Mucosa of descending colon (tissue), 3 donors: Measurements from ENCODE around the gene GCNT2. TPM values are rescaled to one million over a fixed set of nuclear protein-coding genes. Genes with fewer than 3 reads are reported as not detected.
"Not testable (repeated sequence)": the region's sequence is repeated elsewhere in the genome, so short reads cannot be mapped to it uniquely, and the experiment has no call there.

Experiments used
- ATAC-seq: fragments of 200-7000 bp; cut with Tn5 transposase; one replicate; pipeline ENCODE4 v1.9.1; 2020; ENCODE audit warnings: mild to moderate bottlenecking, moderate library complexity
- DNase-seq, 3 donors: peaks; one replicate each; pipeline ENCODE4 v3.0.0-alpha.2; 2020
- H3K36me3 ChIP-seq: fragments of 200-600 bp; one replicate; pipeline ENCODE4 v1.8.0; 2021; ENCODE audit warnings: low read depth, mild to moderate bottlenecking
- H3K4me1 ChIP-seq: fragments of 200-600 bp; one replicate; pipeline ENCODE4 v1.8.0; 2021; ENCODE audit warnings: low read depth, mild to moderate bottlenecking
- H3K4me3 ChIP-seq: fragments of 200-600 bp; one replicate; pipeline ENCODE4 v1.8.0; 2021; ENCODE audit warnings: mild to moderate bottlenecking
- H3K9me3 ChIP-seq: fragments of 200-600 bp; one replicate; pipeline ENCODE4 v1.8.0; 2021; ENCODE audit warnings: mild to moderate bottlenecking
- CTCF ChIP-seq: fragments of 200-600 bp; IDR thresholded peaks from one replicate; pipeline ENCODE4 v1.8.0; 2022; ENCODE audit warnings: antibody characterized with exemption, mild to moderate bottlenecking
- intact Hi-C, 2 donors: fragments of 100-400 bp; cut with DNase I in 1 of 2; cut with micrococcal nuclease in 1 of 2; formaldehyde crosslinking; loops; one replicate each; pipeline versions ENCODE4 v1.11.0 to v1.11.1; 2022; cut with DNase I, micrococcal nuclease
- total RNA-seq, 3 donors: library from RNA; stranded (reverse); fragmentation: NEBNext Ultra II Directional in 2 of 3; extraction: Animal tissue kit (Norgen Biotek cat#: 25700) in 2 of 3; gene quantifications; one replicate each; pipeline versions ENCODE4 v1.2.1 to v1.2.4, GENCODE V29; 2021 to 2023
- donor health status: DM: no; HTN: no; CAD: no; lungs with moderate emphysema.
- donor health status: DM: no; HTN: no; CAD: no.
- donor health status: DM: no; HTN: yes; CAD: no.

The GCNT2 gene
- total RNA-seq, 3 donors from 2014 or later = 11.7 to 22.3 (median 19.8) TPM

- ATAC-seq (no peak), DNase-seq (no peak)
- intact Hi-C loops = no loop called here
- Histone ChIP-seq H3K4me1 (no peaks in the 10 kb centered on the region), H3K36me3 (no peaks in the 10 kb centered on the region), H3K4me3 (no peak overlapping the region), H3K9me3 (no peaks in the 10 kb centered on the region)
- TF ChIP-seq CTCF = no peak
Observed at GRCh38 chr6:10612161-10612560, 91.0 kb downstream of the GCNT2 start.

GRCh38 chr6:10613077-10613476 lies 91.9 kb downstream of the GCNT2 start:
- intact Hi-C loops = no loop called here
- no peaks in the 10 kb centered on the region for H3K36me3 ChIP-seq
- ATAC-seq = no peak
- TF ChIP-seq CTCF = no peak
- H3K9me3 ChIP-seq = no peaks in the 10 kb centered on the region
- no peaks in the 10 kb centered on the region for H3K4me1 ChIP-seq
- no peak for DNase-seq
- H3K4me3 ChIP-seq = no peak overlapping the region

GRCh38 chr6:10613723-10614122 lies 92.6 kb downstream of the GCNT2 start:
- TF ChIP-seq CTCF = no peak
- Histone ChIP-seq H3K9me3 (no peaks in the 10 kb centered on the region), H3K36me3 (no peaks in the 10 kb centered on the region), H3K4me3 (no peak overlapping the region), H3K4me1 (no peaks in the 10 kb centered on the region)
- ATAC-seq = peak; percentile 14
- DNase-seq = no peak
- intact Hi-C loops = no loop called here

GRCh38 chr6:10615675-10616074 lies 94.5 kb downstream of the GCNT2 start:
- ATAC-seq (no peak), DNase-seq (no peak)
- TF ChIP-seq CTCF = no peak
- no peak overlapping the region for H3K4me3 ChIP-seq
- no peaks in the 10 kb centered on the region for H3K9me3 ChIP-seq
- H3K36me3 ChIP-seq = no peaks in the 10 kb centered on the region
- no peaks in the 10 kb centered on the region for H3K4me1 ChIP-seq
- intact Hi-C loops = no loop called here

- DNase-seq, H3K4me3 ChIP-seq, H3K4me1 ChIP-seq, intact Hi-C loops, ATAC-seq, H3K36me3 ChIP-seq, H3K9me3 ChIP-seq: not testable (repeated sequence)
Observed at GRCh38 chr6:10616266-10616665, 95.1 kb downstream of the GCNT2 start.

GRCh38 chr6:10617008-10617696 lies 96.0 kb downstream of the GCNT2 start:
- Histone ChIP-seq H3K9me3 (no peaks in the 10 kb centered on the region), H3K4me3 (no peak overlapping the region), H3K36me3 (no peaks in the 10 kb centered on the region), H3K4me1 (no peaks in the 10 kb centered on the region)
- DNase-seq (peak in 1 of 3 donors; percentile 40), ATAC-seq (no peak)
- TF ChIP-seq CTCF = no peak
- intact Hi-C loops = no loop called here
